Smooth muscle cell (in vitro differentiated cells): ENCODE data around the gene ZNF286A. TPM values are rescaled to one million over a fixed set of nuclear protein-coding genes. Genes with fewer than 3 reads are reported as not detected.
"Not testable (repeated sequence)": the region's sequence is repeated elsewhere in the genome, so short reads cannot be mapped to it uniquely, and the experiment has no call there.

Experiments
- DNase-seq: peaks from one replicate; lab custom pipeline; 2025; ENCODE audit not compliant: unreplicated experiment; lab: John Stamatoyannopoulos, UW
- H2AFZ ChIP-seq: fragments of 200-600 bp; sonication (generic); 2 replicates; pipeline ENCODE4 v1.6.0; 2016; ENCODE audit warnings: antibody characterized with exemption, low read depth, mild to moderate bottlenecking
- H3F3A ChIP-seq: fragments of 200-600 bp; sonication (generic); 2 replicates; pipeline ENCODE4 v1.6.0; 2017; ENCODE audit warnings: antibody characterized with exemption, low read depth
- H3K27ac ChIP-seq: fragments of 200-600 bp; sonication (generic); 2 replicates; pipeline ENCODE4 v1.5.1; 2016; ENCODE audit warnings: low read depth, mild to moderate bottlenecking
- H3K27me3 ChIP-seq: fragments of 200-600 bp; sonication (generic); 2 replicates; pipeline ENCODE4 v1.6.1; 2016; ENCODE audit warnings: low read depth, mild to moderate bottlenecking
- H3K36me3 ChIP-seq: fragments of 200-600 bp; sonication (generic); 2 replicates; pipeline ENCODE4 v1.5.1; 2016; ENCODE audit warnings: low read depth
- H3K4me1 ChIP-seq: fragments of 200-600 bp; sonication (generic); 2 replicates; pipeline ENCODE4 v1.5.1; 2016; ENCODE audit warnings: low read depth
- H3K4me2 ChIP-seq: fragments of 200-600 bp; sonication (generic); 2 replicates; pipeline ENCODE4 v1.6.0; 2016; ENCODE audit warnings: mild to moderate bottlenecking
- H3K4me3 ChIP-seq: fragments of 200-600 bp; sonication (generic); 2 replicates; pipeline ENCODE4 v1.5.1; 2016; ENCODE audit warnings: mild to moderate bottlenecking
- H3K79me2 ChIP-seq: fragments of 200-600 bp; sonication (generic); 2 replicates; pipeline ENCODE4 v1.6.0; 2016; ENCODE audit warnings: low read depth, mild to moderate bottlenecking
- H3K9ac ChIP-seq: fragments of 200-600 bp; sonication (generic); 2 replicates; pipeline ENCODE4 v1.6.0; 2016; ENCODE audit warnings: low read depth
- H3K9me3 ChIP-seq: fragments of 200-600 bp; sonication (generic); replicated peaks from 2 replicates; pipeline ENCODE4 v1.5.1; 2016; ENCODE audit warnings: low read depth
- H4K20me1 ChIP-seq: fragments of 200-600 bp; sonication (generic); 2 replicates; pipeline ENCODE4 v1.6.0; 2016; ENCODE audit warnings: low read depth
- CTCF ChIP-seq: fragments of 200-600 bp; sonication (generic); IDR thresholded peaks from 2 replicates; pipeline ENCODE4 v1.5.1; 2017; ENCODE audit warnings: borderline replicate concordance, mild to moderate bottlenecking, antibody characterized with exemption; ENCODE audit not compliant: insufficient read depth, poor library complexity, severe bottlenecking
- WGBS: methylation state at CpG from one replicate; pipeline ENCODE4 v1.1.7; 2016; ENCODE audit warnings: low lambda C conversion rate; 5-methylcytosine and 5-hydroxymethylcytosine counted together
- polyA plus RNA-seq: library from polyadenylated mRNA; unstranded; fragments of >200 nt; fragmentation: Nextera tagmentation; extraction: Ambion mirVana; gene quantifications from 2 replicates; pipeline ENCODE4 v1.2.1, GENCODE V29; 2016
- total RNA-seq: library from RNA; depleted of rRNA; stranded (reverse); fragments of >200 nt; gene quantifications from 2 replicates; pipeline ENCODE4 v1.2.3, GENCODE V29; 2014

ZNF286A gene
- total and polyA plus RNA-seq, 2 experiments from 2014 or later = 9.2 to 52.8 TPM

- no peaks in the 10 kb centered on the region for H4K20me1 ChIP-seq
- H3K4me3 ChIP-seq = no peak overlapping the region
- peaks cover 22% of the 10 kb centered on the region for H3K4me1 ChIP-seq
- no peak overlapping the region for H2AFZ ChIP-seq
- peaks cover 3% of the 10 kb centered on the region for H3F3A ChIP-seq
- peaks cover 17% of the 10 kb centered on the region for H3K79me2 ChIP-seq
- no peak for DNase-seq
- H3K4me2 ChIP-seq = no peak overlapping the region
- TF ChIP-seq CTCF = no peak
- H3K9ac ChIP-seq = no peak overlapping the region
- H3K9me3 ChIP-seq = no peaks in the 10 kb centered on the region
- no peaks in the 10 kb centered on the region for H3K27me3 ChIP-seq
- WGBS = 94% methylated on average over 6 of the region's 6 CpGs
- H3K36me3 ChIP-seq = no peaks in the 10 kb centered on the region
- H3K27ac ChIP-seq = peak overlapping the region; percentile 60
Measured at GRCh38 chr17:15652960-15653359, 46.6 kb upstream of the ZNF286A start.

DNA sequence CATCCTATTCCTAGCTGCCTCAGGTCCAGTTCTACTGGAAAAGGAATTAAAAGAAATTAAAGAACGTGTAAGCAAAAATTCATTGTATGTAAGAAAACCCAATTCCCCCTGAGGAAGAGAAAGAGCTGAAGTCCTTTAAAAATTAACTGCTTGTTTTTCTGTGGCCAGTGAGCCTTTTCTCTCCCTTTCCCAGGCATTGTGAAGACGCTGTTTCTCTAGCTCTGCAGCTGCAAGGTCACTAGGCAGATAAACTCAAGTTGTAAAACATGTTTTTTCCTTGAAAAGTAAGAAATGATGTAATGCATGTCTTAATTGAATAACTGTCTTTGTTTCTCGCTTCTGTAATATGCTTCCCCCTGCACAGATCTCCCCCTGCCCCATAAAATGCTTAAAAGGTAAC is 45.2 kb upstream of the ZNF286A start:
- Histone ChIP-seq H3K4me2 (peak overlapping the region; percentile 35), H3K27ac (peak overlapping the region; percentile 60)
- DNase-seq = not testable (repeated sequence)

GRCh38 chr17:15654886-15655561 is 44.5 kb upstream of the ZNF286A start:
- Histone ChIP-seq H4K20me1 (no peaks in the 10 kb centered on the region), H3K4me2 (peak overlapping the region; percentile 35), H3K9ac (peak overlapping the region; percentile 50), H3K27ac (peak overlapping the region; percentile 60), H3K4me3 (no peak overlapping the region), H2AFZ (peak overlapping the region; percentile 42), H3K27me3 (no peaks in the 10 kb centered on the region), H3K4me1 (peaks cover 22% of the 10 kb centered on the region), H3K9me3 (no peaks in the 10 kb centered on the region), H3F3A (peaks cover 3% of the 10 kb centered on the region), H3K79me2 (peaks cover 8% of the 10 kb centered on the region), H3K36me3 (no peaks in the 10 kb centered on the region)
- 38% methylated on average over 3 of the region's 3 CpGs for WGBS
- no peak for DNase-seq
- TF ChIP-seq CTCF = no peak

More for the DNA sequence above, 45.2 kb upstream of the ZNF286A start:
- WGBS = 21% methylated on average over 3 of the region's 3 CpGs
- not testable (repeated sequence) for H3K4me3 ChIP-seq, H3F3A ChIP-seq, H2AFZ ChIP-seq, H3K27me3 ChIP-seq, H4K20me1 ChIP-seq, H3K36me3 ChIP-seq, H3K9me3 ChIP-seq
- H3K9ac ChIP-seq = peak overlapping the region; percentile 50
- peaks cover 12% of the 10 kb centered on the region for H3K79me2 ChIP-seq
- H3K4me1 ChIP-seq = peaks cover 22% of the 10 kb centered on the region

- H3K79me2 ChIP-seq = no peaks in the 10 kb centered on the region
- H3K4me2 ChIP-seq = no peak overlapping the region
- no peaks in the 10 kb centered on the region for H4K20me1 ChIP-seq
- no peaks in the 10 kb centered on the region for H3K36me3 ChIP-seq
- peak overlapping the region; percentile 84 for H3K27ac ChIP-seq
- no peak for TF ChIP-seq CTCF
- H3K9me3 ChIP-seq = no peaks in the 10 kb centered on the region
- peaks cover 19% of the 10 kb centered on the region for H3K4me1 ChIP-seq
- no peak overlapping the region for H3K4me3 ChIP-seq
- no peaks in the 10 kb centered on the region for H3K27me3 ChIP-seq
- peak overlapping the region; percentile 68 for H3K9ac ChIP-seq
- DNase-seq = no peak
- H3F3A ChIP-seq = peaks cover 3% of the 10 kb centered on the region
- no peak overlapping the region for H2AFZ ChIP-seq
Measured at GRCh38 chr17:15657868-15658267, 41.7 kb upstream of the ZNF286A start.
